ENCODE results near the gene NTM.

Gene NTM

GRCh38 chr11:131447898-131448297 lies 77.5 kb downstream of the NTM start:
- WGBS, 2 experiments (ENCODE audit: insufficient coverage in 2 of 2): 85 to 94% methylated on average over 7 to 11 of the region's 11 CpGs
- H3K4me1 ChIP-seq (ENCODE audit: control insufficient read depth, insufficient read depth, low read length, poor library complexity, severe bottlenecking): no peaks in the 10 kb centered on the region

GRCh38 chr11:131449036-131450019 lies 78.9 kb downstream of the NTM start:
- no peak overlapping the region for H3K27ac ChIP-seq (ENCODE audit: low read depth, low read length, severe bottlenecking)
- H3K36me3 ChIP-seq (ENCODE audit: control insufficient read depth, insufficient read depth, low read length): no peaks in the 10 kb centered on the region
- 91 to 93% methylated on average over 13 to 15 of the region's 17 CpGs for WGBS, 2 experiments (ENCODE audit: insufficient coverage in 2 of 2)
- no peaks in the 10 kb centered on the region for H3K9me3 ChIP-seq (ENCODE audit: control insufficient read depth, low read length)
- H3K4me3 ChIP-seq (ENCODE audit: extremely low read depth, insufficient read depth, low read length, poor library complexity, severe bottlenecking): no peak overlapping the region
- H3K4me1 ChIP-seq (ENCODE audit: control insufficient read depth, insufficient read depth, low read length, poor library complexity, severe bottlenecking): no peaks in the 10 kb centered on the region

More at GRCh38 chr11:131447898-131448297, 77.5 kb downstream of the NTM start:
- no peak overlapping the region for H3K4me3 ChIP-seq (ENCODE audit: extremely low read depth, insufficient read depth, low read length, poor library complexity, severe bottlenecking)
- H3K9me3 ChIP-seq (ENCODE audit: control insufficient read depth, low read length): no peaks in the 10 kb centered on the region
- no peak overlapping the region for H3K27ac ChIP-seq (ENCODE audit: low read depth, low read length, severe bottlenecking)
- no peaks in the 10 kb centered on the region for H3K36me3 ChIP-seq (ENCODE audit: control insufficient read depth, insufficient read depth, low read length)

GRCh38 chr11:131454490-131454889 lies 84.1 kb downstream of the NTM start:
- 67 to 92% methylated on average over 2 of the region's 5 CpGs for WGBS, 2 experiments (ENCODE audit: insufficient coverage in 2 of 2)
- no peaks in the 10 kb centered on the region for H3K36me3 ChIP-seq (ENCODE audit: control insufficient read depth, insufficient read depth, low read length)
- H3K27ac ChIP-seq (ENCODE audit: low read depth, low read length, severe bottlenecking): no peak overlapping the region
- H3K4me3 ChIP-seq (ENCODE audit: extremely low read depth, insufficient read depth, low read length, poor library complexity, severe bottlenecking): no peak overlapping the region
- H3K9me3 ChIP-seq (ENCODE audit: control insufficient read depth, low read length): no peaks in the 10 kb centered on the region
- H3K4me1 ChIP-seq (ENCODE audit: control insufficient read depth, insufficient read depth, low read length, poor library complexity, severe bottlenecking): no peaks in the 10 kb centered on the region

GRCh38 chr11:131454989-131455388 lies 84.6 kb downstream of the NTM start:
- 86 to 91% methylated on average over 9 of the region's 9 CpGs for WGBS, 2 experiments (ENCODE audit: insufficient coverage in 2 of 2)
- no peaks in the 10 kb centered on the region for H3K36me3 ChIP-seq (ENCODE audit: control insufficient read depth, insufficient read depth, low read length)

GRCh38 chr11:131455843-131456704 lies 85.7 kb downstream of the NTM start:
- H3K4me3 ChIP-seq (ENCODE audit: extremely low read depth, insufficient read depth, low read length, poor library complexity, severe bottlenecking): no peak overlapping the region
- no peaks in the 10 kb centered on the region for H3K9me3 ChIP-seq (ENCODE audit: control insufficient read depth, low read length)
- no peaks in the 10 kb centered on the region for H3K4me1 ChIP-seq (ENCODE audit: control insufficient read depth, insufficient read depth, low read length, poor library complexity, severe bottlenecking)
- 89 to 92% methylated on average over 7 to 9 of the region's 9 CpGs for WGBS, 2 experiments (ENCODE audit: insufficient coverage in 2 of 2)
- no peaks in the 10 kb centered on the region for H3K36me3 ChIP-seq (ENCODE audit: control insufficient read depth, insufficient read depth, low read length)
- no peak overlapping the region for H3K27ac ChIP-seq (ENCODE audit: low read depth, low read length, severe bottlenecking)

More at GRCh38 chr11:131454989-131455388, 84.6 kb downstream of the NTM start:
- Histone ChIP-seq H3K4me1 (ENCODE audit: control insufficient read depth, insufficient read depth, low read length, poor library complexity, severe bottlenecking) (no peaks in the 10 kb centered on the region), H3K4me3 (ENCODE audit: extremely low read depth, insufficient read depth, low read length, poor library complexity, severe bottlenecking) (no peak overlapping the region), H3K9me3 (ENCODE audit: control insufficient read depth, low read length) (no peaks in the 10 kb centered on the region), H3K27ac (ENCODE audit: low read depth, low read length, severe bottlenecking) (no peak overlapping the region)

GRCh38 chr11:131457163-131457562 lies 86.7 kb downstream of the NTM start:
- no peak overlapping the region for H3K4me3 ChIP-seq (ENCODE audit: extremely low read depth, insufficient read depth, low read length, poor library complexity, severe bottlenecking)
- no peaks in the 10 kb centered on the region for H3K36me3 ChIP-seq (ENCODE audit: control insufficient read depth, insufficient read depth, low read length)
- WGBS, 2 experiments (ENCODE audit: insufficient coverage in 2 of 2): 62% methylated on average over 3 of the region's 3 CpGs
- no peaks in the 10 kb centered on the region for H3K9me3 ChIP-seq (ENCODE audit: control insufficient read depth, low read length)
- H3K4me1 ChIP-seq (ENCODE audit: control insufficient read depth, insufficient read depth, low read length, poor library complexity, severe bottlenecking): no peaks in the 10 kb centered on the region
- H3K27ac ChIP-seq (ENCODE audit: low read depth, low read length, severe bottlenecking): no peak overlapping the region

- H3K9me3 ChIP-seq (ENCODE audit: control insufficient read depth, low read length): no peaks in the 10 kb centered on the region
- H3K36me3 ChIP-seq (ENCODE audit: control insufficient read depth, insufficient read depth, low read length): no peaks in the 10 kb centered on the region
- no peak overlapping the region for H3K27ac ChIP-seq (ENCODE audit: low read depth, low read length, severe bottlenecking)
- no peak overlapping the region for H3K4me3 ChIP-seq (ENCODE audit: extremely low read depth, insufficient read depth, low read length, poor library complexity, severe bottlenecking)
- 60 to 100% methylated on average over 1 to 2 of the region's 3 CpGs for WGBS, 2 experiments (ENCODE audit: insufficient coverage in 2 of 2)
- no peaks in the 10 kb centered on the region for H3K4me1 ChIP-seq (ENCODE audit: control insufficient read depth, insufficient read depth, low read length, poor library complexity, severe bottlenecking)
These were observed 88.0 kb downstream of the NTM start for GRCh38 chr11:131458421-131458820.

GRCh38 chr11:131460931-131461330 lies 90.5 kb downstream of the NTM start:
- Histone ChIP-seq H3K9me3 (ENCODE audit: control insufficient read depth, low read length) (no peaks in the 10 kb centered on the region), H3K4me3 (ENCODE audit: extremely low read depth, insufficient read depth, low read length, poor library complexity, severe bottlenecking) (no peak overlapping the region), H3K4me1 (ENCODE audit: control insufficient read depth, insufficient read depth, low read length, poor library complexity, severe bottlenecking) (peaks cover 7% of the 10 kb centered on the region), H3K36me3 (ENCODE audit: control insufficient read depth, insufficient read depth, low read length) (no peaks in the 10 kb centered on the region), H3K27ac (ENCODE audit: low read depth, low read length, severe bottlenecking) (no peak overlapping the region)
- WGBS, 2 experiments (ENCODE audit: insufficient coverage in 2 of 2): 89% methylated on average over 1 of the region's 2 CpGs; no CpG with 5 or more reads in 1 of the 2 experiments

GRCh38 chr11:131462622-131463021 lies 92.2 kb downstream of the NTM start:
- Histone ChIP-seq H3K4me1 (ENCODE audit: control insufficient read depth, insufficient read depth, low read length, poor library complexity, severe bottlenecking) (peaks cover 7% of the 10 kb centered on the region), H3K4me3 (ENCODE audit: extremely low read depth, insufficient read depth, low read length, poor library complexity, severe bottlenecking) (no peak overlapping the region), H3K27ac (ENCODE audit: low read depth, low read length, severe bottlenecking) (no peak overlapping the region), H3K36me3 (ENCODE audit: control insufficient read depth, insufficient read depth, low read length) (no peaks in the 10 kb centered on the region), H3K9me3 (ENCODE audit: control insufficient read depth, low read length) (no peaks in the 10 kb centered on the region)
- WGBS, 2 experiments (ENCODE audit: insufficient coverage in 2 of 2): 75 to 100% methylated on average over 1 of the region's 1 CpG

- Histone ChIP-seq H3K4me1 (ENCODE audit: control insufficient read depth, insufficient read depth, low read length, poor library complexity, severe bottlenecking) (peaks cover 7% of the 10 kb centered on the region), H3K4me3 (ENCODE audit: extremely low read depth, insufficient read depth, low read length, poor library complexity, severe bottlenecking) (no peak overlapping the region), H3K9me3 (ENCODE audit: control insufficient read depth, low read length) (no peaks in the 10 kb centered on the region), H3K27ac (ENCODE audit: low read depth, low read length, severe bottlenecking) (no peak overlapping the region), H3K36me3 (ENCODE audit: control insufficient read depth, insufficient read depth, low read length) (no peaks in the 10 kb centered on the region)
- 97 to 100% methylated on average over 5 of the region's 6 CpGs for WGBS, 2 experiments (ENCODE audit: insufficient coverage in 2 of 2)
These were observed 92.7 kb downstream of the NTM start for GRCh38 chr11:131463162-131463561.
